COR-L47 (cell line): ENCODE results near the gene SLC45A1.
A peak's percentile ranks its signal among the peaks of the same experiment; 100 is the strongest.

ENCODE experiments used
- DNase-seq: peaks from one replicate; lab custom pipeline; 2025; lab: John Stamatoyannopoulos, UW

SLC45A1 gene

GRCh38 chr1:8311068-8311718, 6.7 kb upstream of the SLC45A1 start:
- DNase-seq, result no peak

- DNase-seq, result peak; percentile 38
These were observed 5.4 kb upstream of the SLC45A1 start for GRCh38 chr1:8312235-8313218.

- DNase-seq, result no peak
These were observed 4.7 kb upstream of the SLC45A1 start for GRCh38 chr1:8313231-8313630.

GRCh38 chr1:8314346-8315280, 3.3 kb upstream of the SLC45A1 start:
- DNase-seq, result peak; percentile 51

GRCh38 chr1:8315573-8316475, 2.1 kb upstream of the SLC45A1 start:
- no peak for DNase-seq

- DNase-seq, result no peak
These were observed 522 bp downstream of the SLC45A1 start for GRCh38 chr1:8318436-8318835.

- DNase-seq, result no peak
These were observed 3.7 kb downstream of the SLC45A1 start for GRCh38 chr1:8321612-8322011.

GRCh38 chr1:8323706-8324105, 5.8 kb downstream of the SLC45A1 start:
- DNase-seq, result no peak

- no peak for DNase-seq
These were observed 6.4 kb downstream of the SLC45A1 start for GRCh38 chr1:8324176-8324810.

GRCh38 chr1:8325771-8326170, 7.9 kb downstream of the SLC45A1 start:
- no peak for DNase-seq

- no peak for DNase-seq
These were observed 8.4 kb downstream of the SLC45A1 start for GRCh38 chr1:8326265-8326664.

- no peak for DNase-seq
These were observed 10.4 kb downstream of the SLC45A1 start for GRCh38 chr1:8328271-8328670.

- DNase-seq, result no peak
These were observed 11.5 kb downstream of the SLC45A1 start for GRCh38 chr1:8329439-8329838.

GRCh38 chr1:8329858-8330257, 11.9 kb downstream of the SLC45A1 start:
- DNase-seq, result no peak

- DNase-seq, result no peak
These were observed 12.6 kb downstream of the SLC45A1 start for GRCh38 chr1:8330271-8331125.

- no peak for DNase-seq
These were observed 14.9 kb downstream of the SLC45A1 start for GRCh38 chr1:8332806-8333205.

- no peak for DNase-seq
These were observed 15.5 kb downstream of the SLC45A1 start for GRCh38 chr1:8333246-8333987.

GRCh38 chr1:8334106-8334851, 16.4 kb downstream of the SLC45A1 start:
- DNase-seq, result no peak
